ENCODE results near the gene AAK1. TPM values are rescaled to one million over a fixed set of nuclear protein-coding genes. Genes with fewer than 3 reads are reported as not detected.

Gene AAK1
- total and polyA plus RNA-seq, 2 donors (not counting 3 experiments of a cell fraction or from before 2014, with no cell fraction given): 31.0 to 127 TPM

GRCh38 chr2:69544951-69545350 is 98.6 kb downstream of the AAK1 start:
- no peak for DNase-seq (ENCODE audit: low read depth, low spot score)
- intact Hi-C loops (cut with micrococcal nuclease): no loop called here
- POLR2A ChIA-PET: no interaction called here

More at GRCh38 chr2:69544951-69545350, 98.6 kb downstream of the AAK1 start:
- no peak for TF ChIP-seq EZH2 (IDR thresholded peaks at IDR 0.05; ENCODE audit: borderline replicate concordance, low read depth, low read length, severe bottlenecking)
- TF ChIP-seq POLR2A (IDR thresholded peaks at IDR 0.05; ENCODE audit: low read depth, low read length): no peak
- TF ChIP-seq MYC (IDR thresholded peaks at IDR 0.05; ENCODE audit: low read depth, low read length): no peak
- TF ChIP-seq JUN (IDR thresholded peaks at IDR 0.05; ENCODE audit: borderline replicate concordance, insufficient read depth, insufficient read length, low read depth): no peak
- TF ChIP-seq CTCF (IDR thresholded peaks at IDR 0.05; ENCODE audit: extremely low read depth in 1 of 2, insufficient read depth in 1 of 2, low read depth in 1 of 2, low read length in 2 of 2): no peak
- TF ChIP-seq GATA2 (IDR thresholded peaks at IDR 0.05; ENCODE audit: insufficient read depth, insufficient read length, low read depth, low read length): no peak
- TF ChIP-seq MAX (IDR thresholded peaks at IDR 0.05; ENCODE audit: insufficient read depth, insufficient read length): no peak
- TF ChIP-seq FOS (IDR thresholded peaks at IDR 0.05; ENCODE audit: borderline replicate concordance, insufficient read depth, low read length): no peak
- TF ChIP-seq POLR2AphosphoS5 (IDR thresholded peaks at IDR 0.05; ENCODE audit: insufficient read depth, low read depth, low read length): no peak
- no peaks in the 10 kb centered on the region for H3K27me3 ChIP-seq (ENCODE audit: control insufficient read depth in 2 of 2, insufficient read depth in 2 of 2, low read length in 2 of 2)
- no peak overlapping the region for H3K9ac ChIP-seq (replicated peaks; ENCODE audit: extremely low read depth, insufficient read depth, low read length)
- H3K9me3 ChIP-seq (replicated peaks; ENCODE audit: control insufficient read depth, insufficient read depth, low read length): no peaks in the 10 kb centered on the region
- CTCF ChIA-PET: interaction anchor here (1.1 kb wide), 1 partner anchor 21 kb away, joined by 5 read pairs; no protein-coding TSS in a partner anchor
- H3K4me3 ChIP-seq (replicated peaks in 1 of 3; ENCODE audit: insufficient read depth in 1 of 3, low read depth in 1 of 3, low read length in 3 of 3): no peak overlapping the region
- H3K4me2 ChIP-seq (ENCODE audit: insufficient read depth, low read length): no peak overlapping the region
- H3K79me2 ChIP-seq (ENCODE audit: control insufficient read depth, insufficient read depth, low read length): peaks cover 28% of the 10 kb centered on the region
- H3K4me1 ChIP-seq (ENCODE audit: control insufficient read depth, extremely low read depth, insufficient read depth, low read length): peaks cover 10% of the 10 kb centered on the region
- no peaks in the 10 kb centered on the region for H3K9me1 ChIP-seq (replicated peaks; ENCODE audit: control insufficient read depth, extremely low read depth, insufficient read depth, low read length)
- H2AFZ ChIP-seq (ENCODE audit: low read depth, low read length): no peak overlapping the region
- no peak overlapping the region for H3K27ac ChIP-seq (ENCODE audit: insufficient read depth, low read depth, low read length)
- FAIRE-seq: no peak
- no TSS peak for BruUV-seq (replicated peaks)
- H3K36me3 ChIP-seq (ENCODE audit: control insufficient read depth in 2 of 2, extremely low read depth in 1 of 2, insufficient read depth in 2 of 2, low read length in 2 of 2): peaks cover 5 to 10% of the 10 kb centered on the region in 2 experiments
- dilution Hi-C loops (cut with MboI; ENCODE audit: extremely low pct_ligation_motif_present, low sequenced_read_pairs): no loop called here
- H4K20me1 ChIP-seq (replicated peaks; ENCODE audit: control insufficient read depth, extremely low read depth, insufficient read depth, low read length): no peaks in the 10 kb centered on the region

All from endothelial cell of umbilical vein (primary cell).